ENCODE measurements around the gene ACTR2. TPM values are rescaled to one million over a fixed set of nuclear protein-coding genes. Genes with fewer than 3 reads are reported as not detected.
"Not testable (repeated sequence)": the region's sequence is repeated elsewhere in the genome, so short reads cannot be mapped to it uniquely, and the experiment has no call there.

Gene ACTR2
- polyA plus RNA-seq, 4 donors = 170 to 241 (median 197) TPM

DNA sequence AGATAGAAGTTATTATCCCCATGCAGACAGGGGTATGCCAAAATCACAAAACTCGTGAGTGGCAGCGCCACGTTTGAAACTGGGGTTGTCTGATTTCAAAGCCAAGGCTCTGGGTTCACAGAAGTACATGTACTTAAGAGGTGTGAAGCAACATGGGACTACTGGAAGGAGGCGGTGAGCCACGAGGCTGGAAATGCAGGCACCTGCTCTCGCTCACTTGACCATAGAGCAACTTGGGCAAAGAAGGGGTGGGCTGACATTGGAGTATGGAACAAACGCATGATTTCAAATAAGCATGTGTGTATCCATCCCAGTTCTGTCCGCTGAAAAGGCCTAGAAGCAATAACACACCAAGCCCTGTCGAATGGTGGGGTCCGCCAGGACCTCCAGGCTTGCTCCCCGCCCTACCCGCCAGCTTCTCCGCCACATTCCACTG, 593 bp upstream of the ACTR2 start:
- peak in 3 of 4 donors; percentile 8 to 19 (median 9) for DNase-seq (ENCODE audit: low read depth in 4 of 4, low spot score in 3 of 4)

DNA sequence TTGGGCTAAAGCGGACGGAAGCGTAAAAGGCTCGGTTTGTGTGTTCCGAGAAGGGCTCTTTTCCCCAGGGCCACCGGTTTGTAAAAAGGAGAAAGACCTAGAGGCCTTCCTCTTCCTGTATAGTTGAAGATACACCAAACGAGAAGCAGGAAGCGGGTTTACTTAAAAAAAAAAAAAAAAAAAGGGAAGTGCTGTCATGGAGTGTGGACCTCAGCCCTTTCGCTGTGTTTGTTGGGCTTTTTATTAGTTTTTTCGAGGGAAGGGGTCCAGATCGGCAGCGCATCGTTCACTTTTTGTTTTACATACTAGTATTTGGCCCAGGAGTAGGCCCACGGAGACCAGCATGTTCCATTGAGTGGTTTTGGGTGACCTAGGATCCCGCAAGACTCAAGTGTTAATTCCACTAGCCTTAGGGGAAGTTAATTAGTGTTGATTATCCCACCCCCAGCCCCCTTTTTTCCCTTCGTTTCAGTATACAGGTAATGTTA, 676 bp downstream of the ACTR2 start:
- DNase-seq (ENCODE audit: low read depth in 4 of 4, low spot score in 3 of 4) = peak in 3 of 4 donors; percentile 24 to 39 (median 31)

DNA sequence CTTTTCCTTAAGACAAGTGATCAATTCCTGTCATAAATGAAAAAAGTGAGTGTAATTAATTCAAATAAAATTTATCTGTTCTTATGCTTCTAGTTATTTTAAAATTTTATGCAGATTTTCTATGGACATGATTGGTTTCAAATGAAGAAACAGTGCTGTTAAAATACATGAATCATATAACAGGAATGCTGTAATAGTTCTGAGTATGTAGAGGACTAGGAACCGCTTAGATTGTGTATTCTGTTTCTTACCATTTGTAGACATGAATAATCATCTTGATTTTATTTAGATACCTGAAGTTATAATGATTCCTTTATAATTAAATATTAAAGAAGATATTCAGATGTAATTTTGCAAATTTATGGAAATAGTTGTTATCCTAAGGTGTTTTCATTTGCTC, 3.5 kb downstream of the ACTR2 start:
- no peak for DNase-seq (ENCODE audit: low read depth in 4 of 4, low spot score in 3 of 4)

DNA sequence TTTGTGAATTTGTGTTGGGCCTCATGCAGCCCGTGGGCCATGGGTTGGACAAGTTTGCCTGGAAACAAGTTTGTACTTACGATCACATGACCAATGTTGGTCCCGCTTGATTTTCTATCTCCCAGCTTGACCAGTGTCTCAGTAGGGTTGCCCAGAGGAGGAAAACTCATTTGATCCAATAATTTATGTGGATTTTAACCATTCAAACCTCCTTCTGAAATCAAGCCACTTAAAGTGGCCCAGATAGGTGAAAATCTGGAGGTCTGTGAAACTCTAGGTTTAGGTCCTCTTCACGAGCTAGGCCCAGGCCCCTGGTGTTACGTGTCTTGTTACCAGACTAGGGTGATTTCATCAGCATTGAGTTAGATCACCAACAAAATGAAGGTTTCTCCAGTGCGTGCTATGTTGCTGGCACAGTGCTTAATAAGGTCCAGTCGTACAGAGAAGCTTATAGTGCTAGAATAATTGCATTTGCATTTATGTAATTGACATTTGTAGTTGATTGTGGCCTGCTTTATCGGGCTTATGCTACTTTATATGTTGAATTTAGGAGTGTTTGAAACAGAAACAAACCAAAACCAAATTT, 4.4 kb downstream of the ACTR2 start:
- DNase-seq (ENCODE audit: low read depth in 4 of 4, low spot score in 3 of 4) = no peak

DNA sequence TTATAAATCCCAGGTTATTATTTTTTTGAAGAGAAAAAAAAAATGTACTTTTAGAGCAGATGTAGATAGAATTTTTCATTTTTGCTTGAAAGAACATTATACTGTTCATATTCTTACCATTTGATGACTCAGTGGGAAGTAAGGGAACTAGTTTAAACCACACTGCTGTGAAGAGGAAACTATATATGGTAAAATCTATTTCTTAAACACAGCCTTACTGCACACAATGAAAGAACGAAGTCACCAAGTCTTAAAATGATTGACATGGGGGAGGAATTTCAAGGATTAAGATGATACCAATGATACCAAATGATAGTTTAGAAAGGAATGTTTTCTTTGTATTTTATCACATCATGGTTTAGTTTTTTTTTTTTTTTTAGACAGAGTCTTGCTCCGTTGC, 5.0 kb downstream of the ACTR2 start:
- no peak for DNase-seq (ENCODE audit: low read depth in 4 of 4, low spot score in 3 of 4)

DNA sequence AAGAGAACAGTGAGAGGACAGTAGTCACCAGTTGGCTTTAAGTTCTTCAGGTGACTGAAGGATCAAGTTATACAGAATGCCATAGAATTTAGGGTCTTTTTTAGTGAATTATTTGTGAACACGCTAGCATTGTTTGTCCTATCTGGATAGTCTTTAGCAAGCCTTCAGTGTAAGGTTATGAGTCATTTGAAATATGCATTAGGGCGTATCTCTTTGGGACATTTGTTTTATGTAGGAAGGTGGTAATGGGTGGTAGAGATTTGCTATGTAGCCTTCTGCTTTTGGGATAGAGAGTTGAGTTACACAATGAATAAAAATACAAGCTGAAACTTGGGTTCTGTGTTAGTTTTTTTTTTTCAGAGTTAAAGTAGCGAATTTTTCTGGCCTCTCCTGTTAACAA, 13.0 kb downstream of the ACTR2 start:
- no peak for DNase-seq (ENCODE audit: low read depth in 4 of 4, low spot score in 3 of 4)

DNA sequence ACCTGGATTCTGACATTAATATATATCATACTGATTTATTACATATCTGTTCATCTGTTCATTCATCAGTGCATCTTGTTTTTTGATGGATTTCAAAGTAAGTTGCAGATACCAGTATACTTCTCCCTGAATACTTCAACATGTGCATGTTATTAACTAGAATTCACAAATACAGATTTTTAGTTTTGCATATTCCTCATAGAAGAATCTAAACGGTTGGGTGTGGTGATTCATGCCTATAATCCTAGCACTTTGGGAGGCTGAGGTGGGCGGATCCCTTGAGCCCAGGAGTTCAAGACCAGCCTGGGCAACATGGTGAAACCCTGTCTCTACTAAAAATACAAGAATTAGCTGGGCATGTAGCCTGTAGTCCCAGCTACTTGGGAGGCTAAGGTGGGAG, 16.8 kb downstream of the ACTR2 start:
- DNase-seq (ENCODE audit: low read depth in 4 of 4, low spot score in 3 of 4) = not testable (repeated sequence)

DNA sequence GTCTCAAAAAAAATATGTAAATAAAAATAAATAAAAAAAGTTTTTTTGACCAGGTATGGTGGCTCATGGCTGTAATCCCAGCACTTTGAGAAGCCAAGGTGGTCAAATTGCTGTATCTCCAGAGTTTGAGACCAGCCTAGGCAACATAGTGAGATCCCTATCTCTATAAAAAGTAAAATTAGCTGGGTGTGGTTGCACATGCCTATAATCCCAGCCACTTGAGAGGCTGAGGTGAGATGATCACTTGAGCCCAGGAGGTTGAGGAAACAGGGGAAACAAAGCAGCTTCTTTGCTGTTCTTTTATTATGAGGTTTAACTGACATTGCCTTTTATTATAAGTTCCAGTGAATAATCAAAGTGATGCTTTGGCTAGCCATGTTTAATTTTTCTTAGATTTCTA, 25.0 kb downstream of the ACTR2 start:
- no peak for DNase-seq (ENCODE audit: low read depth in 4 of 4, low spot score in 3 of 4)

DNA sequence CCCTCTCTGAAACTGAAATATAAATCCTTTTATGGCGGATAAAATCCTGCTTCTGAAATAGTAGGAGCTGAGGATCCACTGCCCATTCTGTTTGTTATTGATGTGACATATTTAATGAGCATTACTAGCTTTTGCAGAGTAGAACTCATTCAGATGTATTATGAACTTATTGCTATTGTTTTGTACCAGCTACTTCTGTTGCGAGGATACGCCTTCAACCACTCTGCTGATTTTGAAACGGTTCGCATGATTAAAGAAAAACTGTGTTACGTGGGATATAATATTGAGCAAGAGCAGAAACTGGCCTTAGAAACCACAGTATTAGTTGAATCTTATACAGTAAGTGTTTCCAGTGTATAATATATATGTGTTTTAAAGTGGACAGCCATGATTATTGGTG, 27.7 kb downstream of the ACTR2 start:
- DNase-seq (ENCODE audit: low read depth in 4 of 4, low spot score in 3 of 4) = no peak

DNA sequence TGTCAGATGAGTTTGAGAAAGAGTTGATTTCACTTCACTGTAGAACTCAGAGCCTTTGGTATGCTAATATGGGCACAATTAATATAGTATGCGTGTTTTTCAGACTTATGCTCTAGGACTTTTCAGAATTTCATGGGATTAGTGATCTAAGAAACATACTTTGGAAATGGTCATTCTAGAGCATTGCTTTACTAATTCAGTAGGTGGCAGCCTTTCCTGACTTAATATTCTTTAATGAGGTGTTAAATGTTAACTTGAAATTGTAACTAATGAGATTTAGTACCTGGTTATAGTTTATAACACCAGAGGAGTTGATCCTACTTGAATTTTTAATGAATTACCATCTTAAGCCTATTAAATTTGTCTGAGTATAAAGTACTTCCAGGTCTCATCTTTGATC, 28.4 kb downstream of the ACTR2 start:
- DNase-seq (ENCODE audit: low read depth in 4 of 4, low spot score in 3 of 4) = no peak

DNA sequence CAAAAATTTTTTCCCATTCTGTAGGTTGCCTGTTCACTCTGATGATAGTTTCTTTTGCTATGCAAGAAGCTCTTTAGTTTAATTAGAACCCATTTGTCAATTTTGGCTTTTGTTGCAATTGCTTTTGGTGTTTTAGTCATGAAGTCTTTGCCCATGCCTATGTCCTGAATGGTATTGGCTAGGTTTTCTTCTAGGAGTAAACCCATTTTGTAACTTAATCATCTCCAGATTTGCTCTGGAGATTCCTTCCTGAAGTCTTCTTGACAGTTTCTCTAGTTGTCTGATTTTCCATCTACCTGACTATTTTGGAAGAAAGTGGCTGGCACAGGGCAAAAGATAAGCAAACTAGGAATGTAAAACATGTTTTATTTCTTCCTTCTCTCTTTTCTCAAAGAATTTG, 30.2 kb downstream of the ACTR2 start:
- not testable (repeated sequence) for DNase-seq (ENCODE audit: low read depth in 4 of 4, low spot score in 3 of 4)

DNA sequence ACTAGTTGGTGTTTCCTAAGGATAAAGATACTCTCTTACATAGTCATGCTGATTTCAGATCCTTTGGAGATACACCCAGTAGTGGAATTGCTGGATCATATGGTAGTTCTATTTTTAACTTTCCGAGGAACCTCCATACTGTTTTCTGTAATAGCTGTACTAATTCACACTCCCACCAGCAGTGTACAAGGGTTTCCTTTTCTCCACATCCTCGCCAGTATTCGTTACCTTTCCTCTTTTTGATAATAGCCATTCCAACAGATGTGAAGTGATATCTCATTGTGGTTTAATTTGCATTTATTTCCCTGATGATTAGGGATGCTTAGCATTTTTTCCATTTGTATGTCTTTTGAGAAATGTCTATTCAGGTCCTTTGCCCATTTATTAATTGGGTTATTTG, 34.0 kb downstream of the ACTR2 start:
- no peak for DNase-seq (ENCODE audit: low read depth in 4 of 4, low spot score in 3 of 4)

DNA sequence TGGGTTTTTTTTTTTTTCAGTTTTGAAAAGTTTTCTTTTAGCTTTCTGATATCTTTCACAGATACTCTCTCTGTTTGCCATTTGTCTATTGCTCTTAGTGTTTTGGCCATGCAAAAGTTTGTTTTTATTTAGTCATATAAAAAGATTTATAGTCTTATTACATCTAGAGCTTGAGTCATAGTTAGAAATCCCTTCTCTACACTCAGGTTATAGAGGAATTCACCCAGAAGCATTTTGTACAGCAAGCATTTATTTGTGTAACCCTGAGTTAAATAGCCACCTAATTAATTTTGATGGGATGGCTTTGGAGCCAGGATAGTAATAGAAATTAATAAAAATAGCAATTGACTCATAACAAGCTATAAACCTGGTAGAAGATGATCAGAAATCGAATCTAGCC, 35.6 kb downstream of the ACTR2 start:
- DNase-seq (ENCODE audit: low read depth in 4 of 4, low spot score in 3 of 4) = no peak

DNA sequence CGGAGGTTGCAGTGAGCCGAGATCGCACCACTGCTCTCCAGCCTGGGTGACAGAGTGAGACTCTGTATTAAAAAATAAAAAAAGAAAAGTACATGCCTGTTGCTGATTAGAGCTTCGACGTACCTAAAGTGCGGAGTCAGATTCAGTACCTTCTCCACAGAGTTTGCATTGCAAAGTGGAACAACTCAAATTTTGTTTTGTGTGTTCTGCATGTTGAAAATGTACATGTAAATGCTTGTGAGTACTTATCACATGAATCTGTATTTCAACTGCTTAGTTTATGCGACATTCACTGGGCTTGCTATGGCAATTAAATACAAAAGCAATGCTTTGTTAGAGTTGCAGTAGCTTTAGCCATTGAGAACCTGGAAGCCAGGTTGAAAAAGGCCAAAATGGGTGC, 36.4 kb downstream of the ACTR2 start:
- DNase-seq (ENCODE audit: low read depth in 4 of 4, low spot score in 3 of 4) = no peak

DNA sequence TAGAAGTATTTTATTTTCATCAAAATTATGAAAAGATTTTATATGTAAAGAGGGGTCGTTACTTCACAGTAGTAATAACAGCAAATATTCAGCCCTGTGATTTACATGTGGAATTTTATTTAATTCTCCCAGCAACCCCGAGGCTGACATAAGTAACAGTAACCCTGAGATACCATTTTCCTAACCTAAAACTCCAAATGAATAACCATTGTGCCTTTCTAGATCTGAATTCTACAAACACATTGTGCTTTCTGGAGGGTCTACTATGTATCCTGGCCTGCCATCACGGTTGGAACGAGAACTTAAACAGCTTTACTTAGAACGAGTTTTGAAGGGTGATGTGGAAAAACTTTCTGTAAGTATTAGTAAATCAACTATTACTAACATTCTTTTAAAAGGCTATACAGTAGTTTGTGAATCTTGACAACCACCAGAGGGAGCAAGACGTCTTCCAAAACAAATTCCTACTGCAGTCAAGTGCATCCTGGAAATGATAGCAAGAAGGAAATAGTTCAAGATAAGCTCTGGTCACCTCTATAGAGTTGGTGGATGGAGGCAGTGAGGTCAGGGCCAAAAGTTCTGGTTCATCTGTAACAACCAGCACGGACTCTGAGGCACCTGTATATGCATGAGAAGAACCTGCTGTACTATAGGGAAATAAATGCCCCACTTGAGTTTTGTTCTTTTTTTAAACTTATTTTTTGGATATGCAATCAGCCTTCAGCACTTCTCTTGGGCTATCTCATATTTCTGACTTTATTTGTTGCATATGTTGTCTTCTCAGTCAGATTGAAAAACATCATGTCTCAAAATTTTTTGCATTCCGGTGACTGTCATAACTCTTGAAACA, 37.4 kb downstream of the ACTR2 start:
- peak; percentile 59 to 70 (median 64) for DNase-seq (ENCODE audit: low read depth in 4 of 4, low spot score in 3 of 4)

DNA sequence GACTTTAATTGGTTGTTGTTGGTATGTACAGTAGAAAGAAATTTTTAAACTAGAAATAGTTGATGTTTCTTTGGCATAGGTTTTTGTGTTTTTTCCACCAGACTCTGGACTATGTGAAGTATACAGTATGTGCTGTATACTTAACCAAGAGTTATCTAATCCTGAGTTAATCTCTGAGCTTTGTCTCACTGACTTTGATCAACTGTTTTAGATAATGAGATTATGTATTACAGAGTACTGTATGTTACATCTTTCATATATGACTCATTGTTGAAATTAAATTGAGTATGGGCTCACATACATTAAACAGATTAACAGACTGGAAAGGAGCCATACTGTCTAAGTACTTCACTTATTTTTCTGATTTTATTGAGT, 38.0 kb downstream of the ACTR2 start:
- DNase-seq (ENCODE audit: low read depth in 4 of 4, low spot score in 3 of 4) = no peak

DNA sequence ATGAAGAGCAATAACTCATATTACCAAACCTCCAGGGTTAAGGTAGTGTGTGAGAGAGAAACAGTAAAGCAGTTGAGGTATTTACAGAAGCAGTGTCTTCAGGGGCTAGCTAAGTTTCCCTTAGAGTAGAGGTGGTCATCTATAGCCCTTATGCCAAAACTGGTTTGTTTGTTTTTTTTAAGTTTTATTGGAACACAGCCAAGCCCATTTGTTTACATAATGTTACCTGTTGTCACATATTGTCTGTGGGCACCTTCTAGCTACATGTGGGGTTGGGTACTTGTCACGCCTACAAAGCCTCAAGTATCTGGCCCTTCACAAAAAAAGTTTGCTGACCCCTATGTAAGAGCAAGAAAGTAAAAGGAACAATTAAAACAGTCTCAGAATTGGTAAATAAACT, 39.4 kb downstream of the ACTR2 start:
- no peak for DNase-seq (ENCODE audit: low read depth in 4 of 4, low spot score in 3 of 4)

DNA sequence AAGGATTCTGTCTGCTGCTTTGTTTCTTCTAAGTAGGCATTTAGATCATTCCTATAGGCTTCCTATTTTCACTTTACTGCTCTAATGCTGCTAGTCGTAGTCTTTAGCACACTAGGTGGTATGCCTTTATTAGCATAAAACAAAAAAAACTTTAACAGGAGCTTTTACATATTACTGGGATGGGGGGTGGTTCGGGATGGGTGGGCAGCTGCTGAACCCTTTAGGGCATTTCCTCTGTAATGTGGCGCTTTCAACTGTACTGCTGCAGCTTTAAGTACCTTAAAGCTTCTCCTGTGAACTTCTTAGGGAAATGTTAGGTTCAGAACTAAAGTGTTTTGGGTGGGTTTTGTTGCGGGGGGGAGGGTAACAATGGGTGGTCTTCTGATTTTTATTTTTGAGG, 41.3 kb downstream of the ACTR2 start:
- DNase-seq (ENCODE audit: low read depth in 4 of 4, low spot score in 3 of 4) = no peak

DNA sequence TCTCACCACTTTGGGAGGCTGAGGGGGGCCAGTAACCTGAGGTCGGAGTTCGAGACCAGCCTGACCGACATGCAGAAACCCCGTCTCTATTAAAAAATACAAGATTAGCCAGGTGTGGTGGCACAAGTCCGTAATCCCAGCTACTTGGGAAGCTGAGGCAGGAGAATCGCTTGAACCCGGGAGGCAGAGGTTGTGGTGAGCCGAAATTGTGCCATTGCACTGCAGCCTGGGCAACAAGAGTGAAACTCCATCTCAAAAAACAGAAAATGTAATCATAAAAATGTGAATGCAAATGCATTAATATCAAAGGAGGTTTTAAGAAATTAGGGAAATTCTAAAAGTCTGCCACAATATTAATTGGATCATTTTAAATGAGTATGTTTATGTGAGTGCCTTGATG, 45.7 kb downstream of the ACTR2 start:
- no peak for DNase-seq (ENCODE audit: low read depth in 4 of 4, low spot score in 3 of 4)

DNA sequence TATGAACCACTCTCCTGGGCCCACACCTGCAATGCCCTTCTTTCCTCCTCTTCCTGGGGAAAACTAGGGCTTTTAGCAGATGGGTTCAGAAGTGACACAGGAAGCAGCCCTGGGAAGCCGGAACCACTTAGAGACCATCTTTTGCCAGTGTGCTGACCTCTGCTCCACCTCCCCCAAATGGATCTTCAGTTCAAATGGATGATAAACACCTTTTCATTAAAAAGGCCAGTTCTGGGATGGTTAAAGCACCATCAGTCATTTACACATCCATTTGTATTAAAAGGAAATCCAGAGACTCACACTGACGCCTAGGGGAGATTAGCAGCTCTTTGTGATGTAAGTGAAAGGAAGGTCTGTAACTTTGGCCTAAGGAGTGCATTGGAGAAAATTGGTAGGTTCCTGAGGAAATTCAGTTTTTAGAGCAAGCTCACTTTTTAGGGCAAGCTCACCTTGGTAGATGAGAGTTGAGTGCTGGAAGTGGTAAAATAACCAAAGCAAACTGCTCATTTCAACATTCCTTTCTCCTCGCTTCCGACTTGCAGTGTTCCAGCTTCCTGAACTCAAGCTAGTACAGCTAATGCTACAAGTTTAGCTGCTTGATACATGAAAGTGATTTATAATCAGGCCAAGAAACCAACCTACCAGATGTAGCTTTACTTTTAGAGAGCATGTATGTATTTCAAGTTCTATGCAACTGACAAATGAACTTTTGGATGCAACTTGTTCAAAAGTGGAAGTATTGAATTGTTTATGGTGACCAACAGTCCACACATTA, 47.7 kb downstream of the ACTR2 start:
- peak in 1 of 4 donors; percentile 44 for DNase-seq (ENCODE audit: low read depth in 4 of 4, low spot score in 3 of 4)

DNA sequence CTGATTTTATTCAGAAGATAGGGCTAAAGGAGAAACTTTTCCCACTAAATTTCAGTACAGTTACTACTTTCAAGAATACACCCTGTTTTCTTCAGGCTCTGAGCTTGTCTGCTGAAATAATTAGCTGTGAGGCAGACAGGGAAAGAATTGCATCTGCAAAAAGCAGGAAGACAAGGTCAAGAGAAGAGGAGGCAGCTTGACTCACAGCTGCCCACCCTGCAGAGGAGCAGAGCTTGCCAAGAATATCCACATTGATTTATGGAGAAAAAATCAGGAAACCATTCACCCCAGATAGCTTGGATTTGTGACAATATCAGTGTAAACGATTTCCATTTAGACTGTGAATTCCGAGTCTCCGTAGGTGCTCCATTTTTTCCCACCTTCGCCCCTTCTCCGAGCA, 49.0 kb downstream of the ACTR2 start:
- no peak for DNase-seq (ENCODE audit: low read depth in 4 of 4, low spot score in 3 of 4)
